ENCODE data around the gene LRRC1.
A peak's percentile ranks its signal among the peaks of the same experiment; 100 is the strongest.
"Not testable (repeated sequence)": the region's sequence is repeated elsewhere in the genome, so short reads cannot be mapped to it uniquely, and the experiment has no call there.

LRRC1 gene

DNA sequence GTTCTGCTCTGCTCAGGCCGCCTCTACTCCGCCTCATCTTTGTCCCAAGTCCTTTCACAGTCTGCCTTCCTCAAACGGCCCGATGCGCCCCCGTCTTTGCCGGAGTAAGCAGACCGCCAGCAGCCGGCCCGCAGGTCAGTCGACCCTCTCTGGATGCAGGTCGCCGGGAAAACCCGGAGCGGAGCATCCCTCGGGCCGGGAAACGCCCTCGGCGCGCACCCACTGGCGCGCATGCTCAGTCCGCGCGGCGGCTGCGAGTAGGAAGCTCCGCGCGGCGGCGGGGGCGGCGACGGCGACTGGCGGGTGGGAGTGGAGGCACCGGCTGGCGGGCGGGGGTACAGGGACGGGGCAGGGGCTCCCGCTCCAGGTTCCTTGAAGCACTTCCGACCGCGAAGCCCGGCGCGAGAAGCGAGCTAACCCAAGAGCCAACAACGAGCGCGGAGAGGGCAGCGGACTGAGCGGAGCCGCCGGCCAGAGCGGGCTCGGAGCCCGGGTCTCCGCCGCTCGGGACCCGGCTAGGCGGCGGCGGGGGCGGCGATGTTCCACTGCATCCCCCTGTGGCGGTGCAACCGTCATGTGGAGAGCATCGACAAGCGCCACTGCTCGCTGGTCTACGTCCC, at the start of gene LRRC1:
LRRC1 (plus strand) TSS at position 286 of the 620 bp plus-strand sequence; CDS start at position 538, 252 bp downstream.
- peak; percentile 69 for DNase-seq

DNA sequence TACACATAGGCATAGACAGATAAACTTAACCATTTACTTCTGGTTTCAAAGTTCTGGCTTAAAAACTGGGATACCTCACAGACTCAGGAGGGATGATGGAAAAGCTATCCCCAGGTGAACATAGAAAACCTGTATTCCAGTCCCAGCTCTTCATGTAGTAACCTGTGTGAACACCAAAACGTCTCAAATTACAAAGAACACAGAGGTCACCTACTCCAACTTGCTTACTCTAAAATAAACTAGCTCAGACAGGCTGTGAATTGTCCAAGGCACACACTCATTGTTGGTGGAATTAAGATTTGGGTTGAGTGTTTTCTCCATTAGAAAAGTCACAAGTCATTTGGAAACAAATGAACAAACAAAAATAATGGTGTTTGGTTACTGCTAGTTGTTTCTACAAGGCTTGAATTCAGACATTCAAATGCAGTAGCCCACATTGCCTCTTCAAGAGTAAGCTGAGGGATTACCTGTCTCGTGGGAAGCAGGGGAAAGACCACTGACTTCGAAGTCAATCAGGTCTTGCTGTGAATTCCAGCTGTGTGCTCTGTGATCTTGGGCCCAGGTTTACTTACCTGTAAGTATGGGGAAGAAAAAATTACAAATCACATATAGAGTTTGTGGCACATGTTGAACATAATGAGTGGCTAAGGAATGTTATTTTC, 48.2 kb upstream of the LRRC1 start:
- peak; percentile 87 for DNase-seq

DNA sequence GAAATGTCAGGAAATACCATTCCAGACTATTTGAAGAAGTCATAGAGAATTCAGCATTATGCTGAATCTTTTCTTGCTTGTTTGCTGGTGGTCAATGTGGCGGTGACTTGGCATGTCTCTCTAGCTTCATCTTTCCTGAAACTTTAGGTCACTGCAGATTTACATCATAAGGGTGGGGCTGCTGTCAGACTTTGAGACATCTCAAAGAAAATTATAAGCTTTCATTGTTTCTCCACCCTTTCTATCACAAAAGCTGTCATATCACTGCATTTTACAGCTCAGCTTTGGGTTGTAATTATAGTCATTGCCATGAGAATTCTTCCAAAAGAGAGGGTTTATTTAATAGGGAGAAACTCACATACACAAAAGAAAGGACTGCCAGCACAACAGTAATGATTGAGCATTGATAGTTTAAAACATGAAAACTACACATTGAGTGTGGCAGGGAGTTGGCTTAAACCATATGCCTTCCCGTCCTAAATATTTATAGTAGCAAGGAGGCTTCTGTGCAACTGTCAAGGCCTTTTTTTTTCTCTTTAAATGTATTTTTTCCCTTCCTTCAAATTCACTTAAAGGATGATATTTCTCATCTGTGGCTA, 44.7 kb upstream of the LRRC1 start:
- no peak for DNase-seq

DNA sequence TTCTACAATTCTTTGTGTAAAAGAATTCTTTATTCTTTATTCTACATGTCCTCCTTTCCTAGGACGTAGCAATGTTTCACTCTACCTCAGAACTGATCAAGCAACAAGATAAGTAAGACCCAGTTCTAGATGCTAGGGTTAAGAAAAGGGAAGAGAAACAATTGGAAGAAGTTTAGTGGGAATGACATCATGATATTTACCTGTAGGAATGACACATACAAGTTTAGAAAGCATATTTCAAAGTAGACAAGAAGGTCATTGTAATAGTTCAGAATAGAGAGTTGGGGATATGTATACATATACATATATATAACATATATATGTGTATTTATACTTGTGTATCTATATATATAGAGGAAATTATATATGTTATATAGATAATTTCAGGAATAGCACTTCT, 43.4 kb upstream of the LRRC1 start:
- no peak for DNase-seq

- DNase-seq: no peak
Measured at GRCh38 chr6:53752440-53752839, 42.4 kb upstream of the LRRC1 start.

GRCh38 chr6:53752856-53753255, 41.9 kb upstream of the LRRC1 start:
- DNase-seq: no peak

DNA sequence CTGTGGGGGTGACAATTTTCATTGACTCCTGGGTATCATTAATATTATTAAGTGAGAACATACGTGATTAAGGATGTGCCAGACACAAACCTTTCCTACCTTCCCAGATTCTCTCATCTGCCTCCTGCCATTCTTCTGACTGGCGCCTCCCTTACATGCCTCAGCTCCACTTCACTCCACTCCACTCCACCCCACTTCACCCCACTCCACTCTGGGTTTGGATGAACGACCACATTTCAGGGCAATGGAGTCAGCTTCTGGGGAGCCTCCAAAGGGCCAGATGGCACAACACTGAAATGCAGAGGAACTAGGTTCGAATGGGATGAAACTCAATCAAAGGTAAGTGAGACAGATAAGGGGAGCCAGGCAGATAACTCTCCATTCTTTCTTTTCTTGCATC, 40.5 kb upstream of the LRRC1 start:
- DNase-seq: no peak

DNA sequence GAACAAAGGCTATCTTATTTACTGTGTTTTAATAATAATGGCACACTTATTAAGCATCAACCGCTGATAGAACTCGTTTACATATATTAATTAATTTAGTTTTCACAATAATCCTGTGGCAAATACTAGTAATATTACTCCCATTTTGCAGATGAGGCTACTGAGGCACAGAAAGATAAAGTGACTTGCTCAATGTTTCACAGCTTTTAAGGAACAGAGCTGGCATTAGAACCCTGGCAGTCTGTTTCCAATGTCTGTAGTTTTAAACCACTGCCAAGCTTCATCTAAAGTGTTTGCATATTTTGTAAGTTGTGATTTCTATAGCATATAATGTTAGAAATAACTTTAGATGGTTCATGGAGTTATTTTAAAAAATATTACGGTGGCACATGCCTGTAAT, 38.4 kb upstream of the LRRC1 start:
- DNase-seq: no peak

DNA sequence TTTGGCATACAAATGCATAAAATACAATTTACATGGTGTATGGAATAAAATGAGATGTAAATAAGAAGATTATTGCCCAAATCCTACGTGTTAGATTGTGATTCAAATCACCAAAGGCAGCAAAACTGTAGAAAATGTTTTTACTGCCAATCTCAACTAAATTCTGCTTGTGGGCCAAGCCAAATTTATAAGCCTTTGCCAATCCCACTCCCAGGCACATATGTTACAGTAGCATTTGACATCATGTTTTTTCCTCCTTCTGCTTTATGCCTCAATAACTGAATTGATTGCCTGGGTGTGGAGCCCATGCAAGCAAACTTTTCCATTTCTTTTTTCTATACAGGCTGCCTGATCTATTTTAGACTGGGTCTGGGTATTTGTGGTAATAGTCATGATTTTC, 36.3 kb upstream of the LRRC1 start:
- no peak for DNase-seq

DNA sequence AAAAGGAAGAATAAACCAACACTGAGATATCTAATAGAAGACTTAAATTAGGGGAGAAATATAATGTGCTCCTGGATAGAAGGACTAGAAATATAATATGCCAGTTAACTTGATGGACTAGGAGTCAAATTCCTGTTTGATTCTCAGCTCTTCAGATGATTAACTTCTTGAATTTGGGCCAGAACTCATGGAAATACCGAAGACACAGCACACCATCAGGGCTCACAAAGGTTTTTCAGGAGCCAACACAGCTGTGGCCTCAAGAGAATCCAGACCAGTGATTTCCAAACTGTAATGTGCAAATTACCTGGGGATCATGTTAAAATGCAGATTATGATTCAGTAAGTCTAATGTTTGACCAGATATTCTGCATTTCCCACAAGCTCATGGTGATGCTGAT, 33.8 kb upstream of the LRRC1 start:
- no peak for DNase-seq

- DNase-seq: no peak
Measured at GRCh38 chr6:53765270-53765669, 29.5 kb upstream of the LRRC1 start.

- no peak for DNase-seq
Measured at GRCh38 chr6:53766930-53767329, 27.9 kb upstream of the LRRC1 start.

DNA sequence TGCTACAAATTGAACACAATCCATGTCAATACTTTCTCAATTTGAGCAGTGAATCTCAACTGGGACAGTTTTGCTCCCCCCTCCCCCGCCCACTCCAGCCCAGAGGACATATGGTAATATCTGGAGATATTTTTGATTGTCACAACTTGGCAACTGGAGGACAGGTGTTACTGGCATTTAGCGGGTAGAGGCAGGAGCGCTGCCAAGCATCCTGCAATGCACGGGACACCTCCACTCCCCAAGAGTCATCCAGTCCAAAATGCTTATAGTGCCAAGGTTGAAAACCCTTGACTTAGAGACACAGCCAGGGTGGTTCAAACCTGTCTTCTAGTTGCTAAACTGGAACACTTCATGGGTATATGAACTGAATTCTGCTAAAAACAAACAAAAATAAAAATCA, 26.9 kb upstream of the LRRC1 start:
- no peak for DNase-seq

DNA sequence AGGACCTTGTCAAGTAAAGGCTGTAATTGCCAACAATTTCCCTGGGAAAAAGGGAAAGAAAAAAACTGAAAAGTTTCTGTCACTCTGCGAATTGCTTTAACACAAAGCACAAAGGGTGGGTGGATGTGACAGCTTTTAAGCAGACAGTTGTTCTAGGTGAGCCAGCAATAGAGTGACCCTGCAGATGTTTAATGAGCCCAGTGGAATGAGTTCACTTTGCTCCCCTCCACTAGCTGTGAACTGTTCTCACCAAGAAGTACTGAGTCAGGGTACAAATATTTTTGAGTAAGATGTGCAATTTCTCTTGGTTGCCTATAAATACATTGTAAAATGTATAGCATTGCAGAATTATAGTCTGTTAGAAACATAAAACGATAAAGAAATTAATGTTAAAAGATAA, 26.2 kb upstream of the LRRC1 start:
- DNase-seq: no peak

DNA sequence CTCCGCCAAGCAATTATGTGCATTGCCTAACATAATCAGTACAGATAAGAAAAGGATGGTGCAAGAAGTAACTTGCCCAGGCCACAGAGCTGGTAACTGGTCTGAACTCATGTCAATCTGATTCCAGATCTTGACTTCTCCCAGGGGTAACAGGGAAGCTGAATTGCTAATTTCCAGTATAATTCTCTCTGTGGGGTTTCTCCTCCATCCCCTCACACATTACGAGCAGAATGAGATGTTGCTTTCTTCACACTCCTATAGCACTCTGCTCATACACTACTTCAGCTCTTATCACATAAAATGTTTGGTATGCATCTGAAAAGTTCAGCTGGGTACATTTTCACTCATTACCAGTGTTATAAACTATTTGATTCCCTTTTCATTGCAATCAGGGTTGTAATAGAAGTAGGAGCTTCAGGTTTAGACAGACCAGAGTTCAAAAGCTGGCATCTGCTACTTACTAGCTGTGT, 24.0 kb upstream of the LRRC1 start:
- no peak for DNase-seq

DNA sequence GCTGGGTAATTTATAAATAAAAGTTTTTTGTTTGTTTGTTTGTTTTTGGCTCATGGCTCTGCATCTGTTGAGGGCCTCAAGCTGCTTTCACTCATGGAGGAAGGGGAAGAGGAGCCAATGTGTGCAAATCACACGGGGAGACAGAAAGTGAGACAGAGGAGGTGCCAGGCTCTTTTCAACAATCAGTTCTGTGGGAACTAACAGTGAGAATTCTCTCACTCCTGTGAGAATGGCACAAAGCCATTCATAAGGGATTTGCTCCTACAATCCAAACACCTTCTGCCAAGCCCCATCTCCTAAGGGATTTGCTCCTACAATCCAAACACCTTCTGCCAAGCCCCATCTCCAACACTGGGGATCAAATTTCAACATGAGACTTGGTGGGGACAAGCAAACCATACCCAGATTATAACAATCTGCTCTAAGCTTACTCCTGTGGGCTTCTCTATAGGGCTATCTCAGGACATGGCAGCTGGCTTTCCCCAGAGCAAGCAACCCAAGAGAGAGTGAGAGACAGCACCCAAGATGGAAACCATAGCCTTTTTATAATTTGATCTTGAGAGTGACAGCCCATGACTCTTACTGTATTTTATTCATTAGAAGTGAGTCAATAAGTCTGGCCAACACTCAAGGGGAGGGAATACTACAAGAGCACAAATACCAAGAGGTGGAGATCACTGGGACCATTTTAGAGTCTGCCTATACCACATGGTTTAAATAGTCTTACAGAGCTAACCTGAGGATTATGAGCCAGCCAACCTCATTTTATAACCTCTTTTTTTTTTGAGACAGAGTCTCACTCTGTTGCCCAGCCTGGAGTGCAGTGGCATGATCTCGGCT, 22.8 kb upstream of the LRRC1 start:
- no peak for DNase-seq

- DNase-seq: no peak
Measured at GRCh38 chr6:53773044-53773696, 21.6 kb upstream of the LRRC1 start.

- not testable (repeated sequence) for DNase-seq
Measured at GRCh38 chr6:53776152-53776551, 18.7 kb upstream of the LRRC1 start.

DNA sequence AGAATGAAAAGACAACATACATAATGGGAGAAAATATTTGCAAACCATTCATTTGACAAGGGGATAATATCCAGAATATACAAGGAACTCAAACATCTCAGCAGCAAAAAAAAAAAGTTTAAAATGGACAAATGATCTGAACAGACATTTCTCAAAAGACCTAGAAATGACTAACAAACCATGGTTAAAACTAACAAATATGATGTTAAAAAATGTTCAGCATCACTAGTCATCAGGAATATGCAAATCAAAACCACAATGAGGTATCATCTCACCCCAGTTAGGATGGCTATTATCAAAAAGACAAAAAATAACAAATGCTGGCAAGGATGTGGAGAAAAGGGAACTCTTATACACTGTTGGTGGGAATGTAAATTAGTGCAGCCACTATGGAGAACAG, 9.8 kb upstream of the LRRC1 start:
- not testable (repeated sequence) for DNase-seq

GRCh38 chr6:53786832-53787231, 8.0 kb upstream of the LRRC1 start:
- DNase-seq: no peak

DNA sequence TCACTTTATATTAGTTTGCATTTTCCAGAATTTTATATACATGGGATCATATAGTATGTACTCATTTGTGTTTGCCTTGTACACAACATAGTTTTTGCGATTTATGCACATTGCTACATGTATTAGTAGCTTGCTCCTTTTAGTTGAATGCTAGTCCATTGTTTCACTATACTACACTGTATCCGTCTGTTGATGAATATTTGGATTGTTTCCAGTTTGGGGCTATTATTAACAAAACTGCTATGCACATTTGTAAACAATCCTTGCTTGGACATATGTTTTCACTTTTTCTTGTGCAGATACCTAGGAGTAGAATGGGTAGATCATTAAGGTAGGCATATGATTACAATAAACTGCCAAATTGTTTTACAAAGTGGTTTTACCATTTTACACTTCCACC, 3.9 kb upstream of the LRRC1 start:
- no peak for DNase-seq

- DNase-seq: no peak
Measured at GRCh38 chr6:53792016-53792415, 2.8 kb upstream of the LRRC1 start.

DNA sequence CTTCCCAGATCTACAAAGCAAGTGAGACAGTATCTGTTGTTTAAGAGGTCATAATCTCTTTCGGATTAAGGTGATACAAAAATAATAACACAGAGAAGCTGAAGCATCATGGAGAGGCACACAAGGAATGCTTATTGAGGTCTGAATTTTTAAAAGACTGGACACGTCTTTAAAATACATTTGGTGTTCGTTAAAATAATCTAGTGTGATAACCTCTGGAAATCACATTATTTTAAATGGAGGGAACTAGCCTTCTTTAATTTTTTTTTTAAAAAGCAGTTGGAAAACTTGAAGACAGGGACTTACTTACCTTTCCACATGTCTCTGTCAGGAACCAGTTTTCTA, 1.9 kb upstream of the LRRC1 start:
- DNase-seq: no peak
